IMR-90 (cell line): Measurements from ENCODE around the gene PLPP1. TPM values are rescaled to one million over a fixed set of nuclear protein-coding genes. Genes with fewer than 3 reads are reported as not detected.

Experiments
- ATAC-seq: fragments of 200-7000 bp; cut with Tn5 transposase; 2 replicates; pipeline ENCODE4 v1.9.1; 2020; ENCODE audit warnings: low read depth, mild to moderate bottlenecking, moderate library complexity
- BruUV-seq: library from RNA; stranded (reverse); fragments of 400-500 nt; replicated peaks from 2 replicates; lab custom pipeline; 2021; lab: Mats Ljungman, UMichigan
- CTCF ChIA-PET: fragments of 300-600 bp; formaldehyde crosslinking; extraction: SDS; loops from one replicate; lab custom pipeline; 2021; ENCODE audit warnings: antibody characterized with exemption; lab: Yijun Ruan, JAX
- POLR2A ChIA-PET: fragments of 300-600 bp; sonication (Branson Sonifier 250); formaldehyde crosslinking; loops from one replicate; lab custom pipeline; 2022; ENCODE audit warnings: antibody characterized with exemption; ENCODE audit not compliant: unreplicated experiment; lab: Charles Lee
- DNase-seq: peaks from one replicate; pipeline ENCODE4 v3.0.0; 2013
- H2AFZ ChIP-seq: replicated peaks from 2 replicates; pipeline ENCODE3; 2013; ENCODE audit warnings: low read length, mild to moderate bottlenecking; ENCODE audit not compliant: poor library complexity
- H2AK5ac ChIP-seq: 2 replicates; pipeline ENCODE4 v1.6.1; 2013; ENCODE audit warnings: low read depth, low read length, inconsistent platforms
- H2AK9ac ChIP-seq: replicated peaks from 2 replicates; pipeline ENCODE3; 2013; ENCODE audit warnings: mild to moderate bottlenecking, low read depth, low read length, moderate library complexity; ENCODE audit not compliant: poor library complexity
- H2BK120ac ChIP-seq: 2 replicates; pipeline ENCODE4 v1.6.1; 2013; ENCODE audit warnings: low read depth, low read length, inconsistent platforms
- H2BK15ac ChIP-seq: 3 replicates; pipeline ENCODE4 v1.6.1; 2013; ENCODE audit warnings: low read depth, low read length, inconsistent platforms
- H2BK20ac ChIP-seq: 2 replicates; pipeline ENCODE4 v1.6.1; 2013; ENCODE audit warnings: low read depth, mild to moderate bottlenecking, inconsistent platforms, low read length, moderate library complexity
- H2BK5ac ChIP-seq: 2 replicates; pipeline ENCODE4 v1.6.1; 2013; ENCODE audit warnings: mild to moderate bottlenecking, low read depth, low read length, inconsistent platforms; ENCODE audit not compliant: poor library complexity, severe bottlenecking
- H3K14ac ChIP-seq: replicated peaks from 2 replicates; pipeline ENCODE4 v1.6.1; 2013; ENCODE audit warnings: low read depth, low read length, inconsistent platforms
- H3K18ac ChIP-seq: 2 replicates; pipeline ENCODE4 v1.6.1; 2013; ENCODE audit warnings: low read depth, low read length, control low read depth
- H3K23ac ChIP-seq: 2 replicates; pipeline ENCODE4 v1.6.1; 2013; ENCODE audit warnings: low read depth, low read length, inconsistent platforms
- H3K27ac ChIP-seq: 2 replicates; pipeline ENCODE4 v1.5.1; 2013; ENCODE audit warnings: mild to moderate bottlenecking, control low read depth, low read length; ENCODE audit not compliant: insufficient read depth
- H3K27me3 ChIP-seq: 2 replicates; pipeline ENCODE4 v1.6.1; 2013; ENCODE audit warnings: low read length; ENCODE audit not compliant: control insufficient read depth, insufficient read depth
- H3K36me3 ChIP-seq: 2 replicates; pipeline ENCODE4 v1.6.1; 2013; ENCODE audit warnings: low read length, mixed read lengths; ENCODE audit not compliant: control insufficient read depth, insufficient read depth
- H3K4ac ChIP-seq: 2 replicates; pipeline ENCODE4 v1.6.1; 2013; ENCODE audit warnings: low read depth, low read length, inconsistent platforms
- H3K4me1 ChIP-seq: 2 replicates; pipeline ENCODE4 v1.6.1; 2013; ENCODE audit warnings: low read length, mixed read lengths; ENCODE audit not compliant: control insufficient read depth, insufficient read depth
- H3K4me2 ChIP-seq: 2 replicates; pipeline ENCODE4 v1.6.1; 2013; ENCODE audit warnings: low read depth, mild to moderate bottlenecking, control low read depth, low read length, moderate library complexity
- H3K4me3 ChIP-seq: 2 replicates; pipeline ENCODE4 v1.5.1; 2013; ENCODE audit warnings: low read depth, mild to moderate bottlenecking, control low read depth, low read length, moderate library complexity; ENCODE audit not compliant: insufficient read depth
- H3K56ac ChIP-seq: 2 replicates; pipeline ENCODE4 v1.6.1; 2013; ENCODE audit warnings: low read length, inconsistent platforms; ENCODE audit not compliant: insufficient read depth; ENCODE audit errors: extremely low read depth
- H3K79me1 ChIP-seq, 2 experiments: 2 replicates each; pipeline ENCODE4 v1.6.1; 2013; ENCODE audit warnings: low read length in 2 of 2, inconsistent platforms in 1 of 2, low read depth in 1 of 2
- H3K9ac ChIP-seq: 2 replicates; pipeline ENCODE4 v1.6.1; 2013; ENCODE audit warnings: low read depth, low read length, control low read depth
- H3K9me1 ChIP-seq: 2 replicates; pipeline ENCODE4 v1.6.1; 2013; ENCODE audit warnings: low read length, inconsistent platforms; ENCODE audit not compliant: insufficient read depth
- H3K9me3 ChIP-seq: 2 replicates; pipeline ENCODE4 v1.6.1; 2013; ENCODE audit warnings: low read length; ENCODE audit not compliant: control insufficient read depth, insufficient read depth
- H4K20me1 ChIP-seq: 2 replicates; pipeline ENCODE4 v1.6.1; 2013; ENCODE audit warnings: low read length, inconsistent platforms; ENCODE audit not compliant: insufficient read depth
- H4K5ac ChIP-seq: 2 replicates; pipeline ENCODE4 v1.6.1; 2013; ENCODE audit warnings: mild to moderate bottlenecking, low read depth, low read length, control low read depth
- H4K8ac ChIP-seq, 2 experiments: 2 replicates each; pipeline ENCODE4 v1.6.1; 2013; ENCODE audit warnings: low read depth in 2 of 2, low read length in 2 of 2, control low read depth in 1 of 2, inconsistent platforms in 1 of 2
- H4K91ac ChIP-seq: 2 replicates; pipeline ENCODE4 v1.6.1; 2013; ENCODE audit warnings: low read depth, low read length, inconsistent platforms; ENCODE audit not compliant: insufficient read depth
- BHLHE40 ChIP-seq: fragments of 150-350 bp; IDR thresholded peaks from 2 replicates; pipeline ENCODE4 v1.6.1; 2016; ENCODE audit warnings: mild to moderate bottlenecking, low read depth, low read length
- CEBPB ChIP-seq: IDR thresholded peaks from 2 replicates; pipeline ENCODE4 v1.6.1; 2012; ENCODE audit warnings: low read depth, low read length, improper control_type of control experiment
- CHD1 ChIP-seq: IDR thresholded peaks from 2 replicates; pipeline ENCODE4 v1.6.1; 2012; ENCODE audit warnings: low read depth, low read length, improper control_type of control experiment
- MAZ ChIP-seq: IDR thresholded peaks from 2 replicates; pipeline ENCODE4 v1.6.1; 2012; ENCODE audit warnings: low read depth, mild to moderate bottlenecking, low read length, improper control_type of control experiment, moderate library complexity, borderline replicate concordance
- MXI1 ChIP-seq: IDR thresholded peaks from 2 replicates; pipeline ENCODE4 v1.6.1; 2012; ENCODE audit warnings: low read depth, mild to moderate bottlenecking, low read length, moderate library complexity, borderline replicate concordance
- POLR2A ChIP-seq: IDR thresholded peaks from 2 replicates; pipeline ENCODE4 v1.6.1; 2012; ENCODE audit warnings: mild to moderate bottlenecking, low read depth, low read length
- SMC3 ChIP-seq: fragments of 150-350 bp; IDR thresholded peaks from 2 replicates; pipeline ENCODE4 v1.6.1; 2016; ENCODE audit warnings: low read depth, mild to moderate bottlenecking, antibody characterized with exemption, low read length, moderate library complexity
- WGBS, 2 experiments: methylation state at CpG; one replicate each; pipeline versions ENCODE4 v1.1.5 to v1.1.7; 2013; ENCODE audit warnings: missing lambda C conversion rate in 2 of 2; ENCODE audit not compliant: insufficient read length in 1 of 2; ENCODE audit errors: extremely low coverage in 2 of 2; 5-methylcytosine and 5-hydroxymethylcytosine counted together
- dilution Hi-C: fragments of 300-500 bp; cut with HindIII; formaldehyde crosslinking; loops from one replicate; pipeline ENCODE4 v1.14.3; 2018; ENCODE audit warnings: low sequenced_read_pairs; ENCODE audit not compliant: unreplicated experiment
- in situ Hi-C: fragments of 300-500 bp; cut with MboI; formaldehyde crosslinking; loops from 3 replicates; pipeline ENCODE4 v1.14.3; 2019; ENCODE audit warnings: low sequenced_read_pairs, inconsistent platforms, mixed read lengths
- intact Hi-C: fragments of 100-400 bp; cut with micrococcal nuclease; formaldehyde crosslinking; loops from 2 replicates; pipeline ENCODE4 v1.10.0; 2022
- polyA plus RNA-seq, 3 experiments: library from polyadenylated mRNA; depleted of rRNA; stranded (reverse); fragments of >200 nt; gene quantifications; 2 replicates each; pipeline ENCODE4 v1.2.3, GENCODE V29; 2012; ENCODE audit warnings: low replicate concordance in 1 of 3
- total RNA-seq: library from RNA; depleted of rRNA; stranded (reverse); fragments of >200 nt; gene quantifications from 2 replicates; pipeline ENCODE4 v1.2.3, GENCODE V29; 2012
- TF ChIP-seq, protein P1 (sequence below): fragments of 150-350 bp; IDR thresholded peaks from 2 replicates; pipeline ENCODE4 v1.6.1; 2017; ENCODE audit warnings: mild to moderate bottlenecking, antibody characterized with exemption, low read length, low read depth
- TF ChIP-seq, protein P2 (sequence below): fragments of 150-350 bp; IDR thresholded peaks from 2 replicates; pipeline ENCODE4 v1.6.1; 2016; ENCODE audit warnings: low read depth, mild to moderate bottlenecking, low read length, moderate library complexity, borderline replicate concordance

The PLPP1 gene
- total and polyA plus RNA-seq, 2 of the 4 experiments (the other 2 are of a cell fraction): 19.2 to 21.3 TPM

GRCh38 chr5:55471468-55471867, 63.3 kb downstream of the PLPP1 start:
- Histone ChIP-seq H3K9me1 (no peaks in the 10 kb centered on the region), H2BK5ac (no peak overlapping the region), H3K79me1 (peaks cover 2 to 4% of the 10 kb centered on the region in 2 experiments; a peak in 2 of 4 replicates), H3K4me2 (no peak overlapping the region), H3K18ac (no peak overlapping the region), H3K27ac (no peak overlapping the region), H3K36me3 (no peaks in the 10 kb centered on the region), H3K9ac (no peak overlapping the region), H3K14ac (no peak overlapping the region), H2BK20ac (no peak overlapping the region), H2AFZ (no peak overlapping the region), H3K56ac (no peak overlapping the region), H3K27me3 (no peaks in the 10 kb centered on the region), H4K8ac (no peak overlapping the region), H4K20me1 (no peaks in the 10 kb centered on the region), H2BK15ac (no peak overlapping the region), H3K9me3 (no peaks in the 10 kb centered on the region), H4K5ac (no peak overlapping the region), H3K23ac (no peak overlapping the region), H3K4ac (no peak overlapping the region), H3K4me1 (no peaks in the 10 kb centered on the region), H3K4me3 (no peak overlapping the region), H2AK5ac (no peak overlapping the region), H2BK120ac (no peak overlapping the region), H4K91ac (no peak overlapping the region), H2AK9ac (no peak overlapping the region)
- CTCF ChIA-PET: no interaction called here
- no CpG with 5 or more reads among the region's 1 CpG for WGBS, 2 experiments
- no peak for DNase-seq
- POLR2A ChIA-PET: no interaction called here
- dilution Hi-C loops: no loop called here
- intact Hi-C loops: no loop called here
- in situ Hi-C loops: no loop called here
- no peak for ATAC-seq
- no TSS peak for BruUV-seq
- TF ChIP-seq CHD1 (no peak), BHLHE40 (no peak), MXI1 (no peak), SMC3 (no peak), POLR2A (no peak), CEBPB (no peak), MAZ (no peak)
- TF ChIP-seq, protein P1, sequence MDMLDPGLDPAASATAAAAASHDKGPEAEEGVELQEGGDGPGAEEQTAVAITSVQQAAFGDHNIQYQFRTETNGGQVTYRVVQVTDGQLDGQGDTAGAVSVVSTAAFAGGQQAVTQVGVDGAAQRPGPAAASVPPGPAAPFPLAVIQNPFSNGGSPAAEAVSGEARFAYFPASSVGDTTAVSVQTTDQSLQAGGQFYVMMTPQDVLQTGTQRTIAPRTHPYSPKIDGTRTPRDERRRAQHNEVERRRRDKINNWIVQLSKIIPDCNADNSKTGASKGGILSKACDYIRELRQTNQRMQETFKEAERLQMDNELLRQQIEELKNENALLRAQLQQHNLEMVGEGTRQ: no peak
- TF ChIP-seq, protein P2, sequence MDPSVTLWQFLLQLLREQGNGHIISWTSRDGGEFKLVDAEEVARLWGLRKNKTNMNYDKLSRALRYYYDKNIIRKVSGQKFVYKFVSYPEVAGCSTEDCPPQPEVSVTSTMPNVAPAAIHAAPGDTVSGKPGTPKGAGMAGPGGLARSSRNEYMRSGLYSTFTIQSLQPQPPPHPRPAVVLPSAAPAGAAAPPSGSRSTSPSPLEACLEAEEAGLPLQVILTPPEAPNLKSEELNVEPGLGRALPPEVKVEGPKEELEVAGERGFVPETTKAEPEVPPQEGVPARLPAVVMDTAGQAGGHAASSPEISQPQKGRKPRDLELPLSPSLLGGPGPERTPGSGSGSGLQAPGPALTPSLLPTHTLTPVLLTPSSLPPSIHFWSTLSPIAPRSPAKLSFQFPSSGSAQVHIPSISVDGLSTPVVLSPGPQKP: no peak
